Stimulated activated CD4-positive, alpha-beta T cell treated with anti-CD3 and anti-CD28 coated beads, Interleukin-15, amount 100 ng/mL, for 1 hour (primary cell): ENCODE measurements around the gene FGF6.
"Not testable (repeated sequence)": the region's sequence is repeated elsewhere in the genome, so short reads cannot be mapped to it uniquely, and the experiment has no call there.

Source experiments
- DNase-seq, 2 donors: peaks; one replicate each; pipeline ENCODE4 v3.0.0-alpha.2; 2020; ENCODE audit warnings: low read depth in 1 of 2, low spot score in 1 of 2

FGF6 gene, protein sequence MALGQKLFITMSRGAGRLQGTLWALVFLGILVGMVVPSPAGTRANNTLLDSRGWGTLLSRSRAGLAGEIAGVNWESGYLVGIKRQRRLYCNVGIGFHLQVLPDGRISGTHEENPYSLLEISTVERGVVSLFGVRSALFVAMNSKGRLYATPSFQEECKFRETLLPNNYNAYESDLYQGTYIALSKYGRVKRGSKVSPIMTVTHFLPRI

GRCh38 chr12:4445156-4446101 is at the start of gene FGF6:
Gene FGF6, minus strand, starts transcription at chr12:4445815. Its CDS starts 245 bp downstream, at chr12:4445570.
- no peak for DNase-seq

DNA sequence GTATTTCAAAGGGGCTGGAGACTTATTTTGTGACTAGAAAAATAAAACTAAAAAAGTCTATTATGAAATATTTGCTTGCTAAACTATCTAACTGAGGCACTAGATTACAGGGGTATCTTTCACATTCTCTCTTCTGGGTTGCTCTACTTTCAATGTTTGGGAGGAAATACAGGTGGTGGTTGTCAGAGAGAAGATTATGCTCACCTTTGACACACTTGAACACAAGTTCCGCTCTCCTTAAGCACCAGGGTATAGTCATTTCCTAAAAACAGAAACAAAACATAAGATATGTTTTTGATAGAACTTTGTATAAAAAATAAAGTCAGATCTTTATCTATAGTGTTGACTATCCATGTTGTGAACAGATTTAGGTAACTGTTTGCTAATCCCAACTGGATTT is 45.4 kb upstream of the FGF6 start:
- no peak for DNase-seq

DNA sequence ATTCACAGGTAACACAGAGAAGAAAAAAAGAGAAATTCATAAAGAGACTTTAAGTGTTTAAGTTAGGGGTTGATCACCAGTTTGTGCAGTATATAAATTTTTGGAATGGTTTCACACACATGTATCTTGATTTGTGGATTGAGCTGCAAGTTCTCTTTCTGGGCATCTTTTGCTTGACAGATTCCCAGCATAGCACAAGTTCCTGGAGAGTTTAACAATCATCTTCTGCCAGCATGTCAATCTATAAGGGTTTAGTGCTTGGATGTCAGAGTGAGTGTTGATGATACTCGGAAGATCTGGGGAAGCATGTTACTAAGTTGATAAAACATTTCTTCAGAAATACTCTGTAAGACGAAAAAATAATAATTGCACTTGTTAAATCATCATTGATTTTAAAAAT is 43.9 kb upstream of the FGF6 start:
- no peak for DNase-seq

- no peak for DNase-seq
These were observed 41.4 kb upstream of the FGF6 start for GRCh38 chr12:4486980-4487379.

DNA sequence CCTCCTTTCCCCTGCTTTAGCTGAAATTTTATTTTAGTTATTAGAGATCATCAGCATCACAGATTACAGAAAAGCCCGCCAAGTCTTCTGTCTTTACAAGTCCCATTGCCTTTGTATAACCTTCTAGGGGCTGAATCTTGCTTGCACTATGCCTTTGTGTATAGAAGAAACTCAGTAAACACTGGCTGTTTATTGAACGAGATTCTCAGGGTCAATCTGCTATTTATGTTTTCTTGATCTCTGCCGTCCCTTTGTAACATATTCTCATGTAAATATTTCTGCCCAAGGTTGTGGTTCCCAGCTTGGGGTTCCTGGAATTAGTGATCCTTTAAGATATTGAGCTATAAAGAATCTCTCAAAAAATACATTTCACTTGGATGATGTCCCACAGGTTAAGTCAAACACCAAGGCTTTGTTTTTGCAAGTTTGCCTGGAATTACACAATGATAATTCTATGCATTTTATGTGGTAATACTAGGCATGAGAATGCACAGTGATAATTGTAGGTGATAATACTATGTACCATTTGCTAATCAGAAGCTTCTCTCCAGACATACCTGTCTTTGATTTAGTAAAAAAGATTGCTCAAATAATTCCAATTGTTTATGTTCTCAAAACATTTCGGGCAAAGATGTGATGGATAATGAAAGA is 40.6 kb upstream of the FGF6 start:
- no peak for DNase-seq

DNA sequence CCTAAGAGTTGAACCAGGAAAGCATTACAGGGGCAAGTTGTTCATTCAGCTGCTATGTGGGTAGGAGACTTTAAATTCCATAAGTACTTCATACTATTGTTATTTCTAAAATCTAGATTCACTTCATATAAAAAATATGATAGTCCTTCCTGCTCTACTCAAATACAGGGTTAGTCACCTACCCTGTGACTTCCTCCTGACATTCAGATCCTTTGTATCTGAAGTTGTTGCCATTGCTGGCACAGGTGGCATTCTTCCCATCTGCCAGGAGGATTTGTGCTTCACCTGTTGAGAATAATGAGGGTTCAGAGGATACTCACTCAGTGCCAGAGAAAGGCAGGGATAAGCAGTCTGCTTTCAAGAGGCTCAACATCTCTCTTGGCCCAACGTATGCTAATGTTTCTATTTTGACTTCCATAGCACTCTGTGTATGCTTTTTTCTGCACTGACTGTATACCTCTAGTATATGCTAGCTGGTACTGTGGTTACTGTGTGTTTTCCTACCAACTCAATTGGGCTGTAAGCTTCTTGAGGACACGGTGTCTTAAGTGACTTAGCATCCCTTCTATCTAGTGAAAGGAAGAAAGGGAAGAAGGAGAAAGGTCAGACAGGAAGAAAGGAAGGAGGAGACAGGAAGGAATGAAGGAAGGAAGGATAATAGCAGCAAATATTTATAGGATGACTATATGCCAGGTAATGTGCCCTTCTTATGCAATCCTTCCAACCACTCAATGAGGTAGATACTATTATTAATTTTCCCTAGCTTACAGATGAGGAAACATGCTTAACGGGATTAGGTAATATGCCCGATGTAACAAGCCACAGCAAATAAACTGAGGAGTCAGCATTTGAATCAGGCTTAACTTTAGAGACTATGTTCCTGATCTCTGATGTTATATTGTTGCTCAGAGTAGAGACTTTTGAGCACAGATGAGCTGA is 38.5 kb upstream of the FGF6 start:
- no peak for DNase-seq

GRCh38 chr12:4482936-4483335 is 37.3 kb upstream of the FGF6 start:
- DNase-seq: no peak

DNA sequence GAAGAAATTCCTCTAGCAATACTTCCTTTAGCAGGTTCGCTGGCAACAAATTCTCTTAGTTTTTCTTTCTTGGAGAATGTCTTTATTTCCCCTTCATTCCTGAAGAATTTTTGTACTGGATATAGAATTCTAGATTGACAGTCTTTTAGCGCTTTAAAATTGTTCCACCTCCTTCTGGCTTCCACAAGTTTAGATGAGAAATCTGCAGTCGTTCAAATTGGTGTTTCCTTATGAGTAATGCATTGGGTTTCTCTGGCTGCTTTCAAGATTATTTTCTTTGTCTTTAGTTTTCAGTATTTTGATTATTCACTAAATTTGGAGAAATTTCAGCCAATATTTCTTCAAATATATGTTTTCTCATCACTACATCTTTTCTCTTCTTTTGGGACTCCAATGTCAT is 33.3 kb upstream of the FGF6 start:
- DNase-seq: no peak

- no peak for DNase-seq
These were observed 31.5 kb upstream of the FGF6 start for GRCh38 chr12:4477129-4477528.

DNA sequence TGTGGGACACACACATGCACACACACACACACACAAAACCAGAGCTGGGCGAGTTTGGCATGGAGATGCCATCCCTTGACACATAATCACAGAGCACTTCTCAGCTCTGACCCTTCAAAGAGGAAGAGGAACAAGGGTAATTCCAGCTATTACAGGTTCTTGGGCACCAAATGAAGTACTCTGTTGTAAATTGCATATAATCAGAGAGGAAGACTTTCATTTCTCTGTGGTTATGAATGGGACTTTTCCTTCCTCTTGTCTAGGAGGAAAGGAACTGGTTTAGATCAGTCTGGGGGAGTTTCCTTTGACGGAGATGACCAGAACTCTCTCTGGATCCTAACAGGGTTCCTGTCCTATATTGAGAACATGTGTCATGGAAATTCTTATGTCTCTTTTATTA is 26.4 kb upstream of the FGF6 start:
- no peak for DNase-seq

DNA sequence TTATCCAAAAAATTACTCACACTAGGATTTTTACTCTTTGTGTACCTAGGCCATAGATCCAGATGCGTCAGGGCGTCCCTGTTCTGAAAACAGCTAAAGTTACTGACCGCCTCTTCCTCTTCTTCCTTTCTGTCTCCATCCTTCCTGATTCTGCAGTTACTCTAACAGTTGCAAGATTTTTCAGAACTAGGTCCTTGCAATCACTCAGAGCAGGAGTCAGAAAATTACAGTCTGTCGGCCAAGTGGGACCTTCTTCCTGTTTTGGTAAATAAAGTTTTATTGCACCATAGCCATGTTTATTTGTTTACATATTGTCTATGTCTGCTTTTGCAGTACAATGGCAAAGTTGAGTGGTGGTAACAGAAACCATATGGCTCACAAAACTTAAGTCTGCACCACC is 25.6 kb upstream of the FGF6 start:
- no peak for DNase-seq

GRCh38 chr12:4468994-4469393 is 23.4 kb upstream of the FGF6 start:
- DNase-seq: no peak

GRCh38 chr12:4460761-4461160 is 15.1 kb upstream of the FGF6 start:
- no peak for DNase-seq

GRCh38 chr12:4455849-4456248 is 10.2 kb upstream of the FGF6 start:
- DNase-seq: not testable (repeated sequence)

DNA sequence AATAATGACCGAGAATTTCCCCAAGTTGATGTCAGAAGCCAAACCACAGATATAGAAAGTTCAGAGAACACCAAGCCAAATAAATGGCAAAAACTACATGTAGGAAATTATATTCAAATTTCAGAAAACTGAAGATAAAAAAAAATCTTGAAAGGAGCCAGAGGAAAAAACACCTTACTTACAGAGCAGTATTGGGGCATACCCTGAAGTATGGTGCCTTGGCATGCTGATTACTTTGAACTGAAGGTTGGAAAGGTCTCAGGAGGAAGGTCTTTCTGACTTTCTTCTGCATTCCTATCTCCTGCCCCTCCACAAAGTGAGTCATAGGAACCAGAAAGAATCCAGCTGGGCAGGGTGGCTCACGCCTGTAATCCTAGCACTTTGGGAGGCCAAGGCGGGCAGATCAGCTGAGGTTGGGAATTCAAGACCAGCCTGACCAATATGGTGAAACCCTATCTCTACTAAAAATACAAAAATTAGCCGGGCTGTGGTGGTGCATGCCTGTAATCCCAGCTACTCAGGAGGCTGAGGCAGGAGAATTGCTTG is 8.8 kb upstream of the FGF6 start:
- DNase-seq: no peak

GRCh38 chr12:4451694-4452093 is 6.1 kb upstream of the FGF6 start:
- DNase-seq: no peak

DNA sequence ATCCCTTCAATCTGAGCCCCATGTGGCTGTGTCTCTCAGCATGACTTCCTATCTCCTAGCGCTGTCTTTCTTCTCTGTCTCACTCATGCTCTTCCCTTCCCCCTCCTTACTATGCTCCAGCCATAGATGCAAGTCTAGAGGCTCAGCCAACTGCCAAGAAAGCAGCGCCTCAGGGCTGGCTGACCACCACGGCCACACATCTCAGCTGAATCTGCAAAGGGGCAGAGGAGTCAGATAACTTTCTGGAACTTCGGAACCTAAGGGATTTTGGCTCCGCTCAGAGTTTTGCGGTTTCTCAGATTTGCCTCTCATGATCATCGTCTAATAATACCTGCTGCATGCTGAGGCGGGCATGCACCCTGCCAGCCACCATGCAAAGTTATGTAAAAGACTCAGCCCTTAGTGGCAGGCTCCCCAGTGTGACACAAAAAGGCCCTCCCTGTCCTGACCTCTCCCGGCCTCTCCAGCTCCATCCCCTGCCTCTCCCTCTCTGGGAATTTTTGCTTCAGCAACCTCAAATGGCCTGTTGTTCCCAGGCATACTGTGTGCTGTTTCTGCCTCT is 5.0 kb upstream of the FGF6 start:
- no peak for DNase-seq

- DNase-seq: no peak
These were observed 4.2 kb upstream of the FGF6 start for GRCh38 chr12:4449851-4450221.

GRCh38 chr12:4448943-4449850 is 3.6 kb upstream of the FGF6 start:
- DNase-seq: no peak
